A549 (cell line): Measurements from ENCODE around the gene MAN1A2. TPM values are rescaled to one million over a fixed set of nuclear protein-coding genes. Genes with fewer than 3 reads are reported as not detected.

Source experiments
- ATAC-seq, 2 experiments: fragments of 200-7000 bp in 1 of 2; fragments of >200 bp in 1 of 2; cut with Nextera tagmentation in 1 of 2; cut with Tn5 transposase in 1 of 2; 3 replicates each; pipeline versions ENCODE4 v1.8.0 to v1.9.1; 2018 to 2020; ENCODE audit warnings: mild to moderate bottlenecking in 1 of 2, moderate library complexity in 1 of 2
- CTCF ChIA-PET: fragments of 300-600 bp; sonication (Branson Sonifier 250); formaldehyde crosslinking; extraction: SDS; loops from one replicate; lab custom pipeline; 2021; ENCODE audit warnings: antibody characterized with exemption, inconsistent platforms; lab: Yijun Ruan, JAX
- POLR2A ChIA-PET: fragments of 350-600 bp; formaldehyde crosslinking; extraction: SDS; loops from one replicate; lab custom pipeline; 2021; ENCODE audit warnings: antibody characterized with exemption, inconsistent platforms; lab: Yijun Ruan, JAX
- DNase-seq, 2 experiments: peaks; one replicate each; pipeline versions ENCODE4 v3.0.0 to v3.0.0-alpha.2; 2011 to 2016; ENCODE audit warnings: low read depth in 1 of 2, low spot score in 1 of 2
- FAIRE-seq: peaks from 2 replicates; lab custom pipeline; 2011; peaks lifted over from hg19 to GRCh38; lab: Jason Lieb, UNC
- H3K27ac ChIP-seq, 2 experiments: fragments of >200 bp; sonication (Bioruptor Twin); formaldehyde crosslinking; 3 replicates each; pipeline ENCODE4 v1.5.1; 2016 to 2017
- H3K4me1 ChIP-seq: fragments of >200 bp; sonication (Bioruptor Twin); formaldehyde crosslinking; 3 replicates; pipeline ENCODE4 v1.6.1; 2016
- H3K4me2 ChIP-seq: fragments of >200 bp; sonication (Bioruptor Twin); formaldehyde crosslinking; 3 replicates; pipeline ENCODE4 v1.6.1; 2016
- H3K4me3 ChIP-seq: fragments of >200 bp; sonication (Bioruptor Twin); formaldehyde crosslinking; 3 replicates; pipeline ENCODE4 v1.5.1; 2016
- H3K9me3 ChIP-seq: fragments of >200 bp; sonication (Bioruptor Twin); formaldehyde crosslinking; 3 replicates; pipeline ENCODE4 v1.6.1; 2016
- BHLHE40 ChIP-seq: IDR thresholded peaks from 2 replicates; pipeline ENCODE4 v1.6.1; 2012; ENCODE audit warnings: low read depth, low read length, inconsistent platforms
- CHD4 ChIP-seq: fragments of 200-600 bp; sonication (generic); IDR thresholded peaks from 2 replicates; pipeline ENCODE4 v1.6.1; 2016; ENCODE audit warnings: antibody characterized with exemption, mild to moderate bottlenecking, borderline replicate concordance
- CTCF ChIP-seq: fragments of >200 bp; sonication (Bioruptor Twin); formaldehyde crosslinking; IDR thresholded peaks from 3 replicates; pipeline ENCODE4 v1.5.1; 2016
- FOSL2 ChIP-seq, 2 experiments: fragments of 450-650 bp in 1 of 2; fragments of >200 bp in 1 of 2; sonication (Bioruptor Twin) in 1 of 2; formaldehyde crosslinking; IDR thresholded peaks; 2 replicates each; pipeline versions ENCODE4 v1.5.0 to v1.6.1; 2016 to 2020; ENCODE audit warnings: mild to moderate bottlenecking in 1 of 2, moderate library complexity in 1 of 2
- FOXS1 ChIP-seq: fragments of 250-450 bp; sonication (Bioruptor Pico); IDR thresholded peaks from 2 replicates; pipeline ENCODE4 v1.5.0; 2020; ENCODE audit warnings: mild to moderate bottlenecking, moderate library complexity
- GATA3 ChIP-seq: IDR thresholded peaks from 2 replicates; pipeline ENCODE4 v1.6.1; 2012; ENCODE audit warnings: borderline replicate concordance
- NFE2L2 ChIP-seq: fragments of 150-350 bp; conservative IDR thresholded peaks from 2 replicates; pipeline ENCODE4 v1.6.1; 2014; ENCODE audit warnings: low read length
- NR3C1 ChIP-seq: fragments of >200 bp; sonication (Bioruptor Twin); formaldehyde crosslinking; IDR thresholded peaks from 3 replicates; pipeline ENCODE4 v1.6.1; 2017
- POLR2AphosphoS2 ChIP-seq: conservative IDR thresholded peaks from 2 replicates; pipeline ENCODE4 v1.6.1; 2012; ENCODE audit warnings: low read length, improper control_type of control experiment, inconsistent platforms
- RAD21 ChIP-seq, 2 experiments: fragments of >200 bp in 1 of 2; sonication (Bioruptor Twin) in 1 of 2; formaldehyde crosslinking in 1 of 2; IDR thresholded peaks in 1 of 2; conservative IDR thresholded peaks in 1 of 2; 2 replicates in 1 of 2; 3 replicates in 1 of 2; pipeline ENCODE4 v1.6.1; 2012 to 2018; ENCODE audit warnings: inconsistent platforms in 1 of 2
- REST ChIP-seq: fragments of 200-600 bp; sonication (generic); IDR thresholded peaks from 2 replicates; pipeline ENCODE4 v1.6.1; 2016; ENCODE audit warnings: antibody characterized with exemption, mild to moderate bottlenecking, moderate library complexity
- SMC3 ChIP-seq: fragments of >200 bp; sonication (Bioruptor Twin); formaldehyde crosslinking; IDR thresholded peaks from 3 replicates; pipeline ENCODE4 v1.6.1; 2018; ENCODE audit warnings: inconsistent platforms
- ZFP36 ChIP-seq: fragments of 450-650 bp; IDR thresholded peaks from 2 replicates; pipeline ENCODE4 v1.6.1; 2014; ENCODE audit warnings: borderline replicate concordance; ENCODE audit not compliant: partially characterized antibody
- WGBS: methylation state at CpG from one replicate; pipeline ENCODE4 v1.1.6; 2017; ENCODE audit errors: missing lambda C conversion rate; 5-methylcytosine and 5-hydroxymethylcytosine counted together
- polyA plus RNA-seq, 4 experiments: library from polyadenylated mRNA; depleted of rRNA in 3 of 4; stranded (reverse); fragments of >200 nt; fragmentation: RNase III in 1 of 4; extraction: RNeasy Plus Mini Kit Qiagen cat#74134 plus additional on column Dnase treatment in 1 of 4; gene quantifications; 2 replicates in 3 of 4; 3 replicates in 1 of 4; pipeline ENCODE4 v1.2.3, GENCODE V29; 2011 to 2017

Gene MAN1A2
- polyA plus RNA-seq, 2 of the 4 experiments (the other 2 are of a cell fraction) = 10.2 to 18.7 TPM

GRCh38 chr1:117335376-117336086, 31.7 kb upstream of the MAN1A2 start:
- Histone ChIP-seq H3K9me3 (no peaks in the 10 kb centered on the region), H3K4me3 (no peak overlapping the region), H3K4me2 (no peak overlapping the region), H3K27ac (no peak overlapping the region), H3K4me1 (peaks cover 8% of the 10 kb centered on the region; the same call in 1 of the 3 replicates)
- DNase-seq (no peak), ATAC-seq (no peak), FAIRE-seq (no peak)
- TF ChIP-seq RAD21 (conservative IDR thresholded peaks at IDR 0.05 in 1 of 2, IDR thresholded peaks at IDR 0.05 in 1 of 2) (no peak), REST (no peak), POLR2AphosphoS2 (no peak), NFE2L2 (no peak), NR3C1 (no peak), FOXS1 (CRISPR knock-in tag) (no peak), CTCF (no peak), BHLHE40 (no peak), SMC3 (no peak), GATA3 (no peak), FOSL2 (IDR thresholded peaks at IDR 0.05) (no peak), FOSL2 (CRISPR knock-in tag; IDR thresholded peaks at IDR 0.05) (no peak), ZFP36 (no peak)
- CTCF ChIA-PET = interaction anchor here (0.9 kb wide), 1 partner anchor 424 kb away, joined by 3 read pairs; no protein-coding TSS in a partner anchor
- 80% methylated on average over 4 of the region's 4 CpGs for WGBS
- POLR2A ChIA-PET = no interaction called here

GRCh38 chr1:117336088-117336817, 31.0 kb upstream of the MAN1A2 start:
- no peak overlapping the region for H3K4me2 ChIP-seq
- peaks cover 8% of the 10 kb centered on the region; the same call in 1 of the 3 replicates for H3K4me1 ChIP-seq
- FAIRE-seq = no peak
- CTCF ChIA-PET = no interaction called here
- H3K4me3 ChIP-seq = no peak overlapping the region
- WGBS = 35% methylated on average over 2 of the region's 2 CpGs
- no peak overlapping the region for H3K27ac ChIP-seq
- DNase-seq = no peak
- POLR2A ChIA-PET = no interaction called here
- ATAC-seq = no peak
- no peaks in the 10 kb centered on the region for H3K9me3 ChIP-seq
- TF ChIP-seq CHD4 = no peak
